Psoas muscle (tissue), 8 donors: ENCODE results near the gene LTBR. TPM values are rescaled to one million over a fixed set of nuclear protein-coding genes. Genes with fewer than 3 reads are reported as not detected.

Experiments
- ATAC-seq, 4 donors: fragments of 200-7000 bp; cut with Tn5 transposase; one replicate each; pipeline ENCODE4 v1.9.1; 2020; ENCODE audit warnings: moderate library complexity in 3 of 4, mild to moderate bottlenecking in 2 of 4
- DNase-seq, 2 donors: peaks; one replicate each; pipeline ENCODE4 v3.0.0-alpha.2; 2020
- H3K27ac ChIP-seq: fragments of 200-600 bp; one replicate; pipeline ENCODE4 v1.8.0; 2022
- H3K27me3 ChIP-seq, 3 donors: fragments of 200-600 bp in 1 of 3; one replicate each; pipeline versions ENCODE4 v1.6.1 to v1.8.0; 2013 to 2022; ENCODE audit warnings: low read length in 2 of 3, mild to moderate bottlenecking in 2 of 3, moderate library complexity in 1 of 3; ENCODE audit not compliant: insufficient read depth in 3 of 3
- H3K36me3 ChIP-seq, 2 donors: fragments of 200-600 bp in 1 of 2; one replicate each; pipeline versions ENCODE4 v1.6.1 to v1.8.0; 2013 to 2022; ENCODE audit warnings: low read depth in 1 of 2, mild to moderate bottlenecking in 1 of 2, moderate library complexity in 1 of 2; ENCODE audit not compliant: insufficient read depth in 1 of 2
- H3K4me1 ChIP-seq: fragments of 200-600 bp; one replicate; pipeline ENCODE4 v1.8.0; 2022
- H3K4me3 ChIP-seq: fragments of 200-600 bp; one replicate; pipeline ENCODE4 v1.8.0; 2022; ENCODE audit warnings: mild to moderate bottlenecking
- H3K9me3 ChIP-seq: fragments of 200-600 bp; one replicate; pipeline ENCODE4 v1.8.0; 2022
- CTCF ChIP-seq: fragments of 200-600 bp; IDR thresholded peaks from one replicate; pipeline ENCODE4 v1.8.0; 2022; ENCODE audit warnings: antibody characterized with exemption
- WGBS, 3 donors: extraction: QIAGEN DNeasy Blood & Tissue Kit; methylation state at CpG; one replicate each; pipeline versions ENCODE4 v1.1.6 to v1.1.7; 2013; 5-methylcytosine and 5-hydroxymethylcytosine counted together
- intact Hi-C, 2 donors: fragments of 100-400 bp; cut with DNase I; formaldehyde crosslinking; loops; one replicate each; pipeline versions ENCODE4 v1.11.0 to v1.14.2; 2022
- polyA plus RNA-seq, 3 donors: library from polyadenylated mRNA; stranded (reverse); fragments of 200-250 nt; gene quantifications; one replicate each; pipeline ENCODE4 v1.2.3, GENCODE V29; 2013
- total RNA-seq, 4 donors: library from RNA; stranded (reverse); fragmentation: NEBNext Ultra II Directional in 2 of 4; extraction: Animal tissue kit (Norgen Biotek cat#: 25700) in 2 of 4; gene quantifications; one replicate each; pipeline versions ENCODE4 v1.2.1 to v1.2.4, GENCODE V29; 2021 to 2023
- donor health status: healthy with polysubstance abuse.
- donor health status: DM: no; HTN: no; CAD: no; lungs with moderate emphysema.
- donor health status: Bipolar disorder and iron deficiency.
- donor health status: healthy.
- donor health status: DM: yes; HTN: yes; CAD: no.
- donor health status: DM: no; HTN: no; CAD: no.
- donor health status: DM: no; HTN: no; CAD: no.
- donor health status: DM: yes; HTN: yes; CAD: no.

LTBR gene
- total and polyA plus RNA-seq, 7 donors: 15.3 to 38.8 (median 34.5) TPM

GRCh38 chr12:6386491-6386890, 2.5 kb downstream of the LTBR start:
- Histone ChIP-seq H3K27me3 (no peaks in the 10 kb centered on the region), H3K36me3 (peaks cover 15 to 54% of the 10 kb centered on the region in 2 donors), H3K9me3 (no peaks in the 10 kb centered on the region), H3K4me1 (peaks cover 28% of the 10 kb centered on the region), H3K27ac (no peak overlapping the region), H3K4me3 (no peak overlapping the region)
- no peak for TF ChIP-seq CTCF
- no peak for DNase-seq
- 71 to 75% (median 73%) methylated on average over 1 of the region's 1 CpG for WGBS, 3 donors
- ATAC-seq: no peak
- intact Hi-C loops: no loop called here

GRCh38 chr12:6387541-6387940, 3.6 kb downstream of the LTBR start:
- no peak for ATAC-seq
- H3K36me3 ChIP-seq: peaks cover 15 to 63% of the 10 kb centered on the region in 2 donors
- no peak for DNase-seq
- TF ChIP-seq CTCF: no peak
- H3K4me3 ChIP-seq: no peak overlapping the region
- WGBS, 3 donors: 86 to 95% (median 92%) methylated on average over 7 of the region's 7 CpGs
- no peaks in the 10 kb centered on the region for H3K27me3 ChIP-seq
- H3K9me3 ChIP-seq: no peaks in the 10 kb centered on the region
- intact Hi-C loops: no loop called here
- peaks cover 34% of the 10 kb centered on the region for H3K4me1 ChIP-seq
- H3K27ac ChIP-seq: no peak overlapping the region

- intact Hi-C loops: no loop called here
- H3K36me3 ChIP-seq: peaks cover 20 to 89% of the 10 kb centered on the region in 2 donors
- WGBS, 3 donors: 74 to 81% (median 81%) methylated on average over 15 of the region's 15 CpGs
- ATAC-seq (no peak), DNase-seq (no peak)
- H3K9me3 ChIP-seq: no peaks in the 10 kb centered on the region
- TF ChIP-seq CTCF: no peak
- no peaks in the 10 kb centered on the region for H3K27me3 ChIP-seq
- no peak overlapping the region for H3K4me3 ChIP-seq
- peaks cover 17% of the 10 kb centered on the region for H3K4me1 ChIP-seq
- H3K27ac ChIP-seq: no peak overlapping the region
Observed at GRCh38 chr12:6390084-6390799, 6.3 kb downstream of the LTBR start.

- Histone ChIP-seq H3K36me3 (peaks cover 23 to 94% of the 10 kb centered on the region in 2 donors), H3K4me1 (peaks cover 12% of the 10 kb centered on the region), H3K4me3 (no peak overlapping the region), H3K27me3 (no peaks in the 10 kb centered on the region), H3K9me3 (no peaks in the 10 kb centered on the region), H3K27ac (no peak overlapping the region)
- intact Hi-C loops: no loop called here
- ATAC-seq: peak in 2 of 4 donors; percentile 21 to 29
- DNase-seq: no peak
- WGBS, 3 donors: 78 to 91% (median 83%) methylated on average over 16 to 17 of the region's 17 CpGs
- TF ChIP-seq CTCF: no peak
Observed at GRCh38 chr12:6391013-6391412, 7.1 kb downstream of the LTBR start.

GRCh38 chr12:6392504-6392903, 8.5 kb downstream of the LTBR start:
- H3K36me3 ChIP-seq: peaks cover 19 to 79% of the 10 kb centered on the region in 2 donors
- H3K9me3 ChIP-seq: no peaks in the 10 kb centered on the region
- H3K27me3 ChIP-seq: no peaks in the 10 kb centered on the region
- WGBS, 3 donors: 20 to 42% (median 29%) methylated on average over 6 of the region's 6 CpGs
- TF ChIP-seq CTCF: no peak
- ATAC-seq (peak in 1 of 4 donors; percentile 22), DNase-seq (no peak)
- peaks cover 7% of the 10 kb centered on the region for H3K4me1 ChIP-seq
- H3K4me3 ChIP-seq: no peak overlapping the region
- no peak overlapping the region for H3K27ac ChIP-seq
- intact Hi-C loops: no loop called here
